Measurements from ENCODE around the gene TEX14. TPM values are rescaled to one million over a fixed set of nuclear protein-coding genes. Genes with fewer than 3 reads are reported as not detected.

TEX14 gene
- total RNA-seq, 1 experiment from 2014 or later: 0.89 TPM

DNA sequence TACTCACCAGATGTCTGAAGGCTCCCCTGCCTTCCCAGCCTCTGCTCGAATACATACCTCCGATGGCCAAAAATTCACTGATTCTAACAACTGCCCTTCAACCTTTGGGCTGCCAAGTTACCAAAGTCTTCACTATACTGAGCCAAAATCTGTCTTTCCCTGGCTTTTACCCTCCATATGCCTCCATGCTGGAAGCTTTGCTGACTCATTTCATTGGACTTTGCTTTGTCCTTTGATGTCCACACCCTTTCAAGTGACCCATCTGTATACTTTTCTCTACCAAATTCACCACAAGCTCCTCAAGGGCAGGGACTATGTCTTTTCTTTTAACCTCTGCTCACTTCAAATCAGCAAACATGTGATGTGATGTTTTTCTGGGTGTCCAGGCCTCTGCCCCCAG lies 156.4 kb downstream of the TEX14 start:
- RAD21 ChIA-PET (ENCODE audit: low non-redundant PET in 1 of 2, low total read pairs in 2 of 2, uncharacterized antibody in 2 of 2, unreplicated experiment in 2 of 2): no interaction called here
- H3K4me1 ChIP-seq (ENCODE audit: control insufficient read depth in 1 of 2, insufficient read depth in 2 of 2, low read length in 2 of 2): peaks cover 25 to 57% of the 10 kb centered on the region in 2 experiments

More for the DNA sequence above, 156.4 kb downstream of the TEX14 start:
- H3K27ac ChIP-seq (ENCODE audit: low read depth, low read length): no peak overlapping the region
- DNase-seq (ENCODE audit: low read depth, low spot score) (peak; percentile 56), ATAC-seq (peak; percentile 42)
- peak overlapping the region in 1 of 2 experiments; percentile 17; a peak in 1 of 4 replicates for H3K4me3 ChIP-seq (replicated peaks in 1 of 2; ENCODE audit: low read depth in 1 of 2, low read length in 2 of 2)
- peak overlapping the region; percentile 49 for H2AFZ ChIP-seq (ENCODE audit: low read depth, low read length, poor library complexity, severe bottlenecking)
- H3K9ac ChIP-seq (ENCODE audit: low read length): peak overlapping the region; percentile 1; the same call in 1 of the 2 replicates
- BruUV-seq (replicated peaks): no TSS peak
- no peaks in the 10 kb centered on the region for H3K79me2 ChIP-seq (ENCODE audit: insufficient read depth, low read length)
- ChIA-PET POLR2A (interaction anchor here (0.6 to 4.8 kb wide), 2 partner anchors 50 to 96 kb away, joined by 3 to 33 read pairs; no protein-coding TSS in a partner anchor), CTCF (interaction anchor here (0.6 to 2.5 kb wide), 6 partner anchors 10 to 469 kb away, joined by 3 to 7 read pairs (median 3); no protein-coding TSS in a partner anchor)
- no peaks in the 10 kb centered on the region for H3K36me3 ChIP-seq (ENCODE audit: control insufficient read depth in 1 of 2, insufficient read depth in 2 of 2, low read length in 2 of 2)
- H3K9me2 ChIP-seq (ENCODE audit: insufficient read depth): no peaks in the 10 kb centered on the region
- H3K27me3 ChIP-seq (ENCODE audit: insufficient read depth, low read length): no peaks in the 10 kb centered on the region; the same call in 1 of the 2 replicates
- H3K4me2 ChIP-seq (ENCODE audit: low read length): peak overlapping the region; percentile 61
- TF ChIP-seq CEBPB (IDR thresholded peaks at IDR 0.05; ENCODE audit: low read depth): no peak
- TF ChIP-seq SP1 (IDR thresholded peaks at IDR 0.05; ENCODE audit: low read depth): no peak; the same call in 1 of the 2 replicates
- peak; percentile 13 for TF ChIP-seq YY1 (IDR thresholded peaks at IDR 0.05; ENCODE audit: extremely low read depth, insufficient replicate concordance, low read depth, low read length)
- peak; percentile 75 for TF ChIP-seq JUND (IDR thresholded peaks at IDR 0.05)
- TF ChIP-seq, protein P1, sequence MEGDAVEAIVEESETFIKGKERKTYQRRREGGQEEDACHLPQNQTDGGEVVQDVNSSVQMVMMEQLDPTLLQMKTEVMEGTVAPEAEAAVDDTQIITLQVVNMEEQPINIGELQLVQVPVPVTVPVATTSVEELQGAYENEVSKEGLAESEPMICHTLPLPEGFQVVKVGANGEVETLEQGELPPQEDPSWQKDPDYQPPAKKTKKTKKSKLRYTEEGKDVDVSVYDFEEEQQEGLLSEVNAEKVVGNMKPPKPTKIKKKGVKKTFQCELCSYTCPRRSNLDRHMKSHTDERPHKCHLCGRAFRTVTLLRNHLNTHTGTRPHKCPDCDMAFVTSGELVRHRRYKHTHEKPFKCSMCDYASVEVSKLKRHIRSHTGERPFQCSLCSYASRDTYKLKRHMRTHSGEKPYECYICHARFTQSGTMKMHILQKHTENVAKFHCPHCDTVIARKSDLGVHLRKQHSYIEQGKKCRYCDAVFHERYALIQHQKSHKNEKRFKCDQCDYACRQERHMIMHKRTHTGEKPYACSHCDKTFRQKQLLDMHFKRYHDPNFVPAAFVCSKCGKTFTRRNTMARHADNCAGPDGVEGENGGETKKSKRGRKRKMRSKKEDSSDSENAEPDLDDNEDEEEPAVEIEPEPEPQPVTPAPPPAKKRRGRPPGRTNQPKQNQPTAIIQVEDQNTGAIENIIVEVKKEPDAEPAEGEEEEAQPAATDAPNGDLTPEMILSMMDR (IDR thresholded peaks at IDR 0.05 in 2 of 3, conservative IDR thresholded peaks at IDR 0.05 in 1 of 3; ENCODE audit: borderline replicate concordance in 1 of 3, insufficient read depth in 1 of 3, low read depth in 2 of 3, low read length in 2 of 3): no peak
- TF ChIP-seq ZBTB33 (IDR thresholded peaks at IDR 0.05; ENCODE audit: extremely low read depth, insufficient replicate concordance, low read length): no peak
- TF ChIP-seq SRF (IDR thresholded peaks at IDR 0.05; ENCODE audit: low read depth): no peak
- no peak for TF ChIP-seq ELF1 (IDR thresholded peaks at IDR 0.05; ENCODE audit: borderline replicate concordance, low read depth)
- TF ChIP-seq, protein P2, sequence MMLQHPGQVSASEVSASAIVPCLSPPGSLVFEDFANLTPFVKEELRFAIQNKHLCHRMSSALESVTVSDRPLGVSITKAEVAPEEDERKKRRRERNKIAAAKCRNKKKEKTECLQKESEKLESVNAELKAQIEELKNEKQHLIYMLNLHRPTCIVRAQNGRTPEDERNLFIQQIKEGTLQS (IDR thresholded peaks at IDR 0.05): no peak
- TF ChIP-seq SIN3A (IDR thresholded peaks at IDR 0.05; ENCODE audit: low read depth): no peak
- TF ChIP-seq RAD21 (IDR thresholded peaks at IDR 0.05; ENCODE audit: low read depth): no peak
- no peak for TF ChIP-seq POLR2AphosphoS5 (IDR thresholded peaks at IDR 0.05; ENCODE audit: low read depth, low read length)
- TF ChIP-seq FOSL1 (IDR thresholded peaks at IDR 0.05; ENCODE audit: low read depth): peak; percentile 80
- TF ChIP-seq POLR2A (IDR thresholded peaks at IDR 0.05; ENCODE audit: borderline replicate concordance, extremely low read depth, insufficient read depth, insufficient read length): no peak
- TF ChIP-seq REST (IDR thresholded peaks at IDR 0.05; ENCODE audit: low read depth): no peak
- TF ChIP-seq TCF7L2 (IDR thresholded peaks at IDR 0.05; ENCODE audit: borderline replicate concordance, extremely low read depth, insufficient read depth, insufficient read length): peak; percentile 93
- H3K9me3 ChIP-seq (ENCODE audit: control insufficient read depth in 1 of 2, insufficient read depth in 1 of 2, low read depth in 1 of 2, low read length in 2 of 2): no peaks in the 10 kb centered on the region
- intact Hi-C loops (cut with micrococcal nuclease): no loop called here
- H4K20me1 ChIP-seq (ENCODE audit: insufficient read depth): no peaks in the 10 kb centered on the region
